ENCODE data around the gene SPSB4. TPM values are rescaled to one million over a fixed set of nuclear protein-coding genes. Genes with fewer than 3 reads are reported as not detected.

SPSB4 gene
- total and polyA plus RNA-seq, 2 of the 13 experiments (the other 11 are each of a cell fraction or from before 2014, with no cell fraction given) = not detected

DNA sequence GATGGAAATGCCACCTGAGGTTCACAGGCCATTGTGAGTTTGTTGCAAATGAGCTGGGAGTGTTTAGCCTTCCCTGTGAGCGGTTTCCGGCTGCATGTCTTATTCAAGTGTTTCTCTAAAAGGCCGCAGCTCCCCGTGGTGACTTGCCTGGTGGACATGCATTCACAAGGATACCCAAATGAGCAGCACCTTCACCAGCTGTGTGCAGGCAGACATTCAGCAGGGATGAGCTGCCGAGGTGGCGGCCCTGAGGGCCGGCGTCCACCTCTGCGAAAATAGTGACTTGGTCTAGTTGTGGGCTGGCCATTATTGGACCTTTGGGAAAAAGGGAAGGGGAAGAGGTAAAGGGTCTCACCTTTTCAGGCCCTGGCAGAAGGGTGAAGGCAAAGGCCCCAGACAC is 23.4 kb downstream of the SPSB4 start:
- Histone ChIP-seq H3K4me3 (replicated peaks in 1 of 3; ENCODE audit: insufficient read depth in 1 of 3, low read depth in 2 of 3, low read length in 3 of 3) (no peak overlapping the region), H3K4me1 (ENCODE audit: insufficient read depth, low read length) (no peaks in the 10 kb centered on the region), H3K79me2 (ENCODE audit: insufficient read depth, low read length) (no peaks in the 10 kb centered on the region), H4K20me1 (ENCODE audit: insufficient read depth, low read length) (no peaks in the 10 kb centered on the region), H3K9me3 (ENCODE audit: low read length) (no peaks in the 10 kb centered on the region), H3K27me3 (ENCODE audit: control insufficient read depth in 1 of 2, insufficient read depth in 2 of 2, low read length in 2 of 2) (peaks cover 0 to 32% of the 10 kb centered on the region in 2 experiments; a peak in 3 of 5 replicates), H3K36me3 (replicated peaks in 1 of 2; ENCODE audit: control insufficient read depth in 1 of 2, insufficient read depth in 2 of 2, low read length in 2 of 2) (no peaks in the 10 kb centered on the region), H2AFZ (ENCODE audit: low read length) (no peak overlapping the region), H3K27ac (ENCODE audit: extremely low read length, insufficient read depth, low read length) (no peak overlapping the region), H3K4me2 (ENCODE audit: low read depth, low read length) (no peak overlapping the region), H3K9ac (ENCODE audit: insufficient read depth, low read depth, low read length) (no peak overlapping the region)
- FAIRE-seq (no peak), ATAC-seq (no peak), DNase-seq (ENCODE audit: low spot score) (no peak)
- no TSS peak for BruUV-seq (replicated peaks)
- intact Hi-C loops (cut with micrococcal nuclease; ENCODE audit: unreplicated experiment) (no loop called here), in situ Hi-C loops (cut with HindIII; ENCODE audit: extremely low pct_ligation_motif_present, low pct_unique_long_range_greater_than_20kb) (no loop called here)
- TF ChIP-seq ZNF724P (CRISPR knock-in tag; IDR thresholded peaks at IDR 0.05; ENCODE audit: borderline replicate concordance) = no peak
- ChIA-PET CTCF (ENCODE audit: low intra/inter-chr PET ratio, low total read pairs) (no interaction called here), POLR2A (no interaction called here)
- 41% methylated on average over 7 of the region's 9 CpGs for WGBS (ENCODE audit: low lambda C conversion rate)

DNA sequence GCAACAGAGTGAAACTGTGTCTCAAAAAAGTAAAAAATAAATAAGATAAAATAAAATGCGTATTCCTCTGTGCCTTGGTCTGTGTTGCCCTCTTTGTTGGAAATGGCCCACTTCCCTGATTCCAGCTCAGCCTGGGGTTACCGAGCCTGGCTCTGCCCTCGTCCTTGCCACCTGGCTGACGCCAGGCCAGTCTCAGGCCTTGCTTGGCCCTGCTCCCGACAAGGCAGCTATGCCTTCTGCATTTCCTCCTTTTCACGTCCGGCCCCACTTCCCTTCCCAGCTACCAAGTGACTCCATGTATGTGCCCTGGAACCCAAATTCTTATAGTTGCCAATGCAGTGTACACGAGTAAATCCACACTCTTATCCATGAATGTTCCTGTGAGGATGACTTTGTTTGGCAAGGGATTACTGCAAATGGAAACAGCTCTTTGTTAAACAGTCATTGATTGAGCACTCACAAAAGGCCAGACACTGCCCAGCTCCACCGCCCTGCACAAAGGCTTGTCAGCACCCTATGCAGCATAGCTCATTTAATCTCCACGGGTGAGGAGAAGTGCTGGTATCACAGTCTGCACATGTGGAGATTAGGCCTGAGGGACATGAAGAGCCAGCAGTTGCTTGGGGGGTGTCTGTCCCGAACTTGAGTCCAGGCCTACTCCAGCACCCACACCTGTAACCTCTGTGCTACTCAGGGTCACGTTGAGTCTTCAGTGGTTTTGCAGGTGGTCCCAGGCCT is 25.1 kb downstream of the SPSB4 start:
- Histone ChIP-seq H4K20me1 (ENCODE audit: insufficient read depth, low read length) (no peaks in the 10 kb centered on the region), H3K4me3 (replicated peaks in 1 of 3; ENCODE audit: insufficient read depth in 1 of 3, low read depth in 2 of 3, low read length in 3 of 3) (no peak overlapping the region), H3K27me3 (ENCODE audit: control insufficient read depth in 1 of 2, insufficient read depth in 2 of 2, low read length in 2 of 2) (peaks cover 0 to 41% of the 10 kb centered on the region in 2 experiments; a peak in 4 of 5 replicates), H3K4me2 (ENCODE audit: low read depth, low read length) (no peak overlapping the region), H2AFZ (ENCODE audit: low read length) (no peak overlapping the region), H3K4me1 (ENCODE audit: insufficient read depth, low read length) (peaks cover 1% of the 10 kb centered on the region), H3K79me2 (ENCODE audit: insufficient read depth, low read length) (no peaks in the 10 kb centered on the region), H3K36me3 (replicated peaks in 1 of 2; ENCODE audit: control insufficient read depth in 1 of 2, insufficient read depth in 2 of 2, low read length in 2 of 2) (no peaks in the 10 kb centered on the region), H3K9ac (ENCODE audit: insufficient read depth, low read depth, low read length) (no peak overlapping the region), H3K27ac (ENCODE audit: extremely low read length, insufficient read depth, low read length) (no peak overlapping the region), H3K9me3 (ENCODE audit: low read length) (no peaks in the 10 kb centered on the region)
- FAIRE-seq = no peak
- DNase-seq (ENCODE audit: low spot score) = no peak
- ATAC-seq = peak; percentile 20; the same call in 1 of the 3 replicates
- WGBS (ENCODE audit: low lambda C conversion rate) = 35% methylated on average over 9 of the region's 12 CpGs
- POLR2A ChIA-PET = no interaction called here
- intact Hi-C loops (cut with micrococcal nuclease; ENCODE audit: unreplicated experiment) (no loop called here), in situ Hi-C loops (cut with HindIII; ENCODE audit: extremely low pct_ligation_motif_present, low pct_unique_long_range_greater_than_20kb) (no loop called here)
- TF ChIP-seq SALL1 (CRISPR knock-in tag; IDR thresholded peaks at IDR 0.05) (no peak), FOXC1 (CRISPR knock-in tag; IDR thresholded peaks at IDR 0.05; ENCODE audit: borderline replicate concordance) (no peak), ZNF652 (CRISPR knock-in tag; IDR thresholded peaks at IDR 0.05; ENCODE audit: borderline replicate concordance, low read depth) (no peak), PITX1 (CRISPR knock-in tag; IDR thresholded peaks at IDR 0.05) (peak; percentile 64; the same call in 1 of the 2 replicates)
- TF ChIP-seq, protein P1, sequence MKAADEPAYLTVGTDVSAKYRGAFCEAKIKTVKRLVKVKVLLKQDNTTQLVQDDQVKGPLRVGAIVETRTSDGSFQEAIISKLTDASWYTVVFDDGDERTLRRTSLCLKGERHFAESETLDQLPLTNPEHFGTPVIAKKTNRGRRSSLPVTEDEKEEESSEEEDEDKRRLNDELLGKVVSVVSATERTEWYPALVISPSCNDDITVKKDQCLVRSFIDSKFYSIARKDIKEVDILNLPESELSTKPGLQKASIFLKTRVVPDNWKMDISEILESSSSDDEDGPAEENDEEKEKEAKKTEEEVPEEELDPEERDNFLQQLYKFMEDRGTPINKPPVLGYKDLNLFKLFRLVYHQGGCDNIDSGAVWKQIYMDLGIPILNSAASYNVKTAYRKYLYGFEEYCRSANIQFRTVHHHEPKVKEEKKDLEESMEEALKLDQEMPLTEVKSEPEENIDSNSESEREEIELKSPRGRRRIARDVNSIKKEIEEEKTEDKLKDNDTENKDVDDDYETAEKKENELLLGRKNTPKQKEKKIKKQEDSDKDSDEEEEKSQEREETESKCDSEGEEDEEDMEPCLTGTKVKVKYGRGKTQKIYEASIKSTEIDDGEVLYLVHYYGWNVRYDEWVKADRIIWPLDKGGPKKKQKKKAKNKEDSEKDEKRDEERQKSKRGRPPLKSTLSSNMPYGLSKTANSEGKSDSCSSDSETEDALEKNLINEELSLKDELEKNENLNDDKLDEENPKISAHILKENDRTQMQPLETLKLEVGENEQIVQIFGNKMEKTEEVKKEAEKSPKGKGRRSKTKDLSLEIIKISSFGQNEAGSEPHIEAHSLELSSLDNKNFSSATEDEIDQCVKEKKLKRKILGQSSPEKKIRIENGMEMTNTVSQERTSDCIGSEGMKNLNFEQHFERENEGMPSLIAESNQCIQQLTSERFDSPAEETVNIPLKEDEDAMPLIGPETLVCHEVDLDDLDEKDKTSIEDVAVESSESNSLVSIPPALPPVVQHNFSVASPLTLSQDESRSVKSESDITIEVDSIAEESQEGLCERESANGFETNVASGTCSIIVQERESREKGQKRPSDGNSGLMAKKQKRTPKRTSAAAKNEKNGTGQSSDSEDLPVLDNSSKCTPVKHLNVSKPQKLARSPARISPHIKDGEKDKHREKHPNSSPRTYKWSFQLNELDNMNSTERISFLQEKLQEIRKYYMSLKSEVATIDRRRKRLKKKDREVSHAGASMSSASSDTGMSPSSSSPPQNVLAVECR (CRISPR knock-in tag; IDR thresholded peaks at IDR 0.05; ENCODE audit: borderline replicate concordance) = no peak
- TF ChIP-seq, protein P2, sequence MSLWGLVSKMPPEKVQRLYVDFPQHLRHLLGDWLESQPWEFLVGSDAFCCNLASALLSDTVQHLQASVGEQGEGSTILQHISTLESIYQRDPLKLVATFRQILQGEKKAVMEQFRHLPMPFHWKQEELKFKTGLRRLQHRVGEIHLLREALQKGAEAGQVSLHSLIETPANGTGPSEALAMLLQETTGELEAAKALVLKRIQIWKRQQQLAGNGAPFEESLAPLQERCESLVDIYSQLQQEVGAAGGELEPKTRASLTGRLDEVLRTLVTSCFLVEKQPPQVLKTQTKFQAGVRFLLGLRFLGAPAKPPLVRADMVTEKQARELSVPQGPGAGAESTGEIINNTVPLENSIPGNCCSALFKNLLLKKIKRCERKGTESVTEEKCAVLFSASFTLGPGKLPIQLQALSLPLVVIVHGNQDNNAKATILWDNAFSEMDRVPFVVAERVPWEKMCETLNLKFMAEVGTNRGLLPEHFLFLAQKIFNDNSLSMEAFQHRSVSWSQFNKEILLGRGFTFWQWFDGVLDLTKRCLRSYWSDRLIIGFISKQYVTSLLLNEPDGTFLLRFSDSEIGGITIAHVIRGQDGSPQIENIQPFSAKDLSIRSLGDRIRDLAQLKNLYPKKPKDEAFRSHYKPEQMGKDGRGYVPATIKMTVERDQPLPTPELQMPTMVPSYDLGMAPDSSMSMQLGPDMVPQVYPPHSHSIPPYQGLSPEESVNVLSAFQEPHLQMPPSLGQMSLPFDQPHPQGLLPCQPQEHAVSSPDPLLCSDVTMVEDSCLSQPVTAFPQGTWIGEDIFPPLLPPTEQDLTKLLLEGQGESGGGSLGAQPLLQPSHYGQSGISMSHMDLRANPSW (CRISPR knock-in tag; IDR thresholded peaks at IDR 0.05; ENCODE audit: borderline replicate concordance) = no peak
- CTCF ChIA-PET (ENCODE audit: low intra/inter-chr PET ratio, low total read pairs) = no interaction called here
- BruUV-seq (replicated peaks) = no TSS peak
